GM12891 (cell line): Measurements from ENCODE around the gene PDE10A.

Experiments used
- DNase-seq: peaks from one replicate; pipeline ENCODE4 v3.0.0; 2011; ENCODE audit warnings: low spot score; ENCODE audit not compliant: insufficient read length
- FAIRE-seq: peaks from 2 replicates; lab custom pipeline; 2011; peaks lifted over from hg19 to GRCh38; lab: Jason Lieb, UNC
- PAX5 ChIP-seq: IDR thresholded peaks from 2 replicates; pipeline ENCODE4 v1.6.1; 2011; ENCODE audit warnings: low read length, moderate library complexity, mild to moderate bottlenecking; ENCODE audit not compliant: insufficient read depth, severe bottlenecking
- POLR2A ChIP-seq: IDR thresholded peaks from 2 replicates; pipeline ENCODE4 v1.6.1; 2011; ENCODE audit warnings: low read depth, low read length, control low read depth
- POLR2AphosphoS5 ChIP-seq: IDR thresholded peaks from 2 replicates; pipeline ENCODE4 v1.6.1; 2011; ENCODE audit warnings: low read depth, low read length, control low read depth
- POU2F2 ChIP-seq: IDR thresholded peaks from 2 replicates; pipeline ENCODE4 v1.6.1; 2011; ENCODE audit warnings: low read depth, mild to moderate bottlenecking, control low read depth, low read length, moderate library complexity
- SPI1 ChIP-seq: IDR thresholded peaks from 2 replicates; pipeline ENCODE4 v1.6.1; 2011; ENCODE audit warnings: low read depth, low read length, control low read depth
- TAF1 ChIP-seq: IDR thresholded peaks from 2 replicates; pipeline ENCODE4 v1.6.1; 2011; ENCODE audit warnings: low read depth, low read length, control low read depth

The PDE10A gene

DNA sequence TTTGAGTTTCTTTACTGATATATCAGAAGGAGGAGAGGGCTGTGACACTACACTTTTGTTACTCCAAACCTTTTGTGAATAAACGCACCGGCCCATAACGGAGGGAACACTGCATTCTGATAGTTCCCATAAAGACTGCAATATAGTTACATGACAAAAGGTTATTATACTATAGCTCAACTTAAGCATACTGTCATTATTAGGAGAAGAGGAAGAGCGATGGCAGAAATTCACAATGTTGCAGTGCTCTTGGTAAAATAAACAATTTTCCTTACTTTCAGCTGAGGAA lies 2.3 kb upstream of the PDE10A start:
- TF ChIP-seq POLR2AphosphoS5, result no peak
- TF ChIP-seq POU2F2, result no peak
- no peak for TF ChIP-seq PAX5
- no peak for TF ChIP-seq TAF1
- no peak for TF ChIP-seq SPI1
- no peak for TF ChIP-seq POLR2A
- FAIRE-seq, result no peak
- DNase-seq, result no peak

DNA sequence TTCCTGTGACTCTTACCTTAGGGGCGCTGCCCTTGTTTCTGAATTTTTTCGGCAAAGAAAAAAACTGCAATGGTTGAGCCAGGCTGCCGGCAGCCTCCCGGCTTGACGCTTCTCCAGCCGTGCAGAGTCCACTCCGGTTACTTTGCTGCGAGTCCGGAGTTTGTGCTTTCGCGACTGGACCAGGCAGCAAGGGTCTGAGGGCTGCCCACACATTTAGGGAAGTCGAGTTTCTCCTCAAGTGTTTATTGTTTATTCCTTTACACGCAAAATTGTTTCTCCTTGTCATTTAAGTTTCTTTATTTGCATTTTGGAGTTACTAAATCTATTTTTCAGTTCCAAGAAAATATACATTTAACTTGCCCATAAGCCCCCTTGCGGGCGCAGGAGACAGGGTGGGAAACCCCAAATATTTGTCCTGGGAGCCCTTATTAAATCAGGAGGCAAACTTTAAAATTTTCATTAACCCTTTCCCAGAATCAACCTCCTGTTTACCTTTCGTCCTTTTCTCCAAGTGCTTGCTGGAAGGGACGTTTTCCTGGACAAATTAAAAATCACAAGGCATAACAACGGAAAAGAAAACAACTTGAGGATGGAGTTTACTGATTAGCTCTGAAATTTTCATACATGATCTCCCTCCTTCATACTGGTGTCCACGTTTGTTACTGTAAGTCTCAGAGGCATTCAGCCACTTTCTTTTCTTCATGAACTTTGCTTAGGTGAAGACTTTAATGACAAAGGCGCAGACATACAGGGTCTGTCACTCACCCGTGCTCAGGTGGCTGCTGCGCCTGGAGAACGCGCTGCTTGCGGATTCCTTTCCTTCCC lies 1.7 kb upstream of the PDE10A start:
- no peak for TF ChIP-seq POLR2A
- TF ChIP-seq POLR2AphosphoS5, result no peak
- no peak for TF ChIP-seq TAF1
- no peak for TF ChIP-seq PAX5
- TF ChIP-seq POU2F2, result no peak
- TF ChIP-seq SPI1, result no peak
- DNase-seq (no peak), FAIRE-seq (no peak)

DNA sequence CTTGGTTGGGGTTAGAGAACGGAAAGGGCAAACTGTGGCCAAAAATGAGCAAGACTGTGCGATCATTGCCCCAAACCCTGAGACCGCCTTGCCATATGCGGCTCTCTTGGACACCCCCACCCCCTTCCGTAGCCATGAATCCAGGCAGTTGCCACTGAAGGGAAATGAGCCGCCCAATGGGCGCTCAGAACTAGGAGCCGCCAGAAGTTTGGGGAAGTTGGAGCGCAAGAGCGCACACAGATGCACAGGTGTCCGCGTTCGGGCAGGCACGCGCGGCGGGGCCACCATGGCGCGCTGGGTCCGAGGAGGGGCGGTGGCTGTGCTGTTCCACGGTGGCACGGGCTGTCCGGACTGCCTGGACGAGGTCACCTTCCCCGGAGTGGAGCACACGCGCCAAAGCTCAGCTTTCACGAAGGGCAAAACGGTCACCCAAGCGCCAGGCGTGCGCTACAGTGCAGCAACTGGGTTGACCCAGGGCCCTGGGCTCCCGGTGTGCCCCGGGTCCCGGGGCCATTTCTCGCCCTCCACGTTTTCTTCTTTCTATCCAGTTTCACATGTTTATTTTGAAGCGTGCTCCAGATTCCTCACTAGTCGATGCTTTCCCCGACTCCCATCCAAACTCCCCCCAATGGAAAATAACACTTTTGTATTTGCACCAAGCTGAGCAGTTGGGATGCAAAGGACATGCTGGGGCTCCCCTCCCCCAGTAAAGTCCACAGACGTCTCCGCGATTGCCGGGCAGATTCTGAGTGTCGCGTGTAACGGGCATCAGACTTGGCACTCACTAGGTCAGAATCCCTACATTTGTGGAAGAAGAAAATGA lies 906 bp upstream of the PDE10A start:
- no peak for FAIRE-seq
- DNase-seq, result no peak
- TF ChIP-seq TAF1 (no peak), POLR2A (no peak), PAX5 (no peak), POLR2AphosphoS5 (no peak), POU2F2 (no peak), SPI1 (no peak)

DNA sequence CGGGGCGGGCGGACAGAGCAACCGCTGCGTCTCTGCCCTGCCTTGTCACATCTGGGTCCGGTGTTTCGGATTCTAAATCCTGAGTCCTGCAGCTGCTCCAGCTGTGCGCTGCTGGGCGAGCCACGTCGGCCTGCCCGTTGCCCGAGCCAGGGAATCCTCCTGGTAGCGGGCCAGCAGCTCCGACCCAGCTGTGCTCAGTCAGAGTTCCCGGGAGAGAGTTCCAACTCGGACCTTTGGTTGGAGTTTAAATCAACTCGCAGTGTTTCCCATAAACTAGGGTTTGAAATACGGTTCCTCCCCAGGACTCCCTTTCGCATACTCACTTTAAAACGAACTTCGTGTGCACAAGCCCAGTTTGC lies 315 bp upstream of the PDE10A start:
- TF ChIP-seq POLR2AphosphoS5 (no peak), SPI1 (no peak), PAX5 (no peak)
- DNase-seq (peak; percentile 35), FAIRE-seq (no peak)

DNA sequence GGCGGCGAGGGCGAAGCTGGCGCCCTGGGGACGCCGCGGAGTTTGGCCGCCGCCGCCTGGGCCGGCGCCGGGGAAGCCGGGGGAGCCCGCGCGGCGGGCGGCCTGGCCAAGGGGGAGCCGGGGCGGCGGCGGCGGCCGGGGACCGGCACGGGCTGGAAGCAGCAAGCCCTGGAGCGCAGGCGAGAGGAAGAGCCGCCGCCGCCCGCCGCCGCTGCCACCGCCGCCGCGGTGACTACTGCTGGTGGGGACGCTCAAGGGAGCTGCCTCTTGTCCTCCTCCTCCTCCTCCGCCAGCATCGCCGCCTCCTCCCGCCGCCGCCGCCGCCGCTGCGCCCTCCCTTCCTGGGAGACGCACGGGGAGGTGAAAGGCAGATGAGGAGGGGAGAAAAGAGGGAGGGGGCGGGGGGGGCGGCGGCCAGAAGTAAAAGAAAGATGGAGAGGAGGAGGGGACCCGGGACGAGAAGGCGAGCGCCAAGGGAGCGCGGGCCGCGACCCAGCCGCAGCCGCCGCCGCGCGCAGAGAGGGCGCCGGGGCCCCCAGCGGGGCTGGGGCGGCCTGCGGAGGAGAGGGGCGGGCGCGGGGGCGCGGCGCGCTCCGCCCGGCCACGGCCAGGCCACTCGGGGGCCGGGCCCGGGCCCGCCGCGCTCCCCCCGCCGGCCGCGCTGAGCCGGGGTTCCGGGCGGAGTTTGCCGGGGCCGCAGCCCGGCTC lies 846 bp downstream of the PDE10A start:
- FAIRE-seq (no peak), DNase-seq (no peak)
- TF ChIP-seq POLR2A (no peak), PAX5 (no peak), POLR2AphosphoS5 (no peak), POU2F2 (no peak), SPI1 (no peak), TAF1 (no peak)

DNA sequence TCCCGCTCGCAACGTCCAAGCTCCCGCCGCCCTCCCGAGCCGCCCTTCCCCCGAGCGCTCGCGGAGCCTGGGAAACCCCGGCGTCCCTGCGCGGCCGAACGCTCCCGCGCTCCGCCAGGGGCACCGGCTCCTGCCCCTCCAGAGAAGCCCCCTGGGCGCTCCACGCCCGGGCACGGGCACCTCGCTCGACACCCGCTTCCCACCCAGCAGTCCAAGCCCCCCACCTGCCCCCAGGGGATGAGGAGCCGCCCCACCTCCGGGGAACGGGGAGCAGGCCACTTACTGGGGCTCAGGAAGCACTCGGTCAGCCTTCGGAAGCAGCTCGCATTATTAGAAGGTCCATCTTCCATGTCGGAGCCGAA lies 1.4 kb downstream of the PDE10A start:
- no peak for FAIRE-seq
- TF ChIP-seq POLR2AphosphoS5 (no peak), SPI1 (no peak), POU2F2 (no peak), PAX5 (no peak), POLR2A (no peak), TAF1 (no peak)
- DNase-seq, result no peak

DNA sequence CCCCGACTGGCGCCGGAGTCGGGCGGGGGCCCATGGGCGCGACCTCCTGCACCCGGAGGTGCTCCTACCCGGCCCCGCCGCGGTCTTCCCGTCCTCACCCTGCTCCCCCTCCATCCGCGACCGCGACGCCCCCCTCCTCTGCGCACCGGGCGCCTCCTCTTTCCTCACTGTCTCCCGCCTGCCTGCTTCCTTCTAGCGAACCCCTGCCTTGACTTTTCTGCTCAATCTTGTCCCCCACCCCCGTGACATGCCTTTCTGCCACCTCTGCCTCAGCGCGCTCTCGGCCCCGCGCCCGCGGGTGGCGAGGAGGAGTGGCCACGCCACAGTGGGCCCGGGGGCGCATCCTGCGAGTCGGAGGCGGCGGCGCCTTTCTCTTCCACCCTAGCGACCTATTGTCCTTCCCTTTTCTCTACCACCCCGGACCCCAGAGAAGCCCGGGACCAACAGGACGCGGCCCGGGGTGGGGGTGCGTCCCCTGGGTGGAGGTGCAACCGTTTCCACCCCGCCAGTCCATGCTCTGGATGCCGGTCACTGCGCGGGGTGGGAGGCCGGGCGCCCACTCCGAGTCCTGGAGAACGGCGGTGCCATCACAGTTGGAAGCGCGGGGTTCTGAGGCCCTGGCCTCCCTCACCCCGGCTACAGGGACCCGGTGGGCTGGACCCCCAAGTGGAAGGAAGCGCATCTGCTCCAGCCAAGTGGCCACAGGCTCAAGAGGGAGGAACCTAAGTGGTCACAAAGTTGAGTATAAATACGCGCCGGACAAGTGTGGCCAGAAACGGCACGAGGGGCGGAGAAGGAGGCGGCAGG lies 2.0 kb downstream of the PDE10A start:
- FAIRE-seq (no peak), DNase-seq (no peak)
- no peak for TF ChIP-seq TAF1
- no peak for TF ChIP-seq SPI1
- TF ChIP-seq POLR2AphosphoS5, result no peak
- TF ChIP-seq POU2F2, result no peak
- TF ChIP-seq PAX5, result no peak
- TF ChIP-seq POLR2A, result no peak

DNA sequence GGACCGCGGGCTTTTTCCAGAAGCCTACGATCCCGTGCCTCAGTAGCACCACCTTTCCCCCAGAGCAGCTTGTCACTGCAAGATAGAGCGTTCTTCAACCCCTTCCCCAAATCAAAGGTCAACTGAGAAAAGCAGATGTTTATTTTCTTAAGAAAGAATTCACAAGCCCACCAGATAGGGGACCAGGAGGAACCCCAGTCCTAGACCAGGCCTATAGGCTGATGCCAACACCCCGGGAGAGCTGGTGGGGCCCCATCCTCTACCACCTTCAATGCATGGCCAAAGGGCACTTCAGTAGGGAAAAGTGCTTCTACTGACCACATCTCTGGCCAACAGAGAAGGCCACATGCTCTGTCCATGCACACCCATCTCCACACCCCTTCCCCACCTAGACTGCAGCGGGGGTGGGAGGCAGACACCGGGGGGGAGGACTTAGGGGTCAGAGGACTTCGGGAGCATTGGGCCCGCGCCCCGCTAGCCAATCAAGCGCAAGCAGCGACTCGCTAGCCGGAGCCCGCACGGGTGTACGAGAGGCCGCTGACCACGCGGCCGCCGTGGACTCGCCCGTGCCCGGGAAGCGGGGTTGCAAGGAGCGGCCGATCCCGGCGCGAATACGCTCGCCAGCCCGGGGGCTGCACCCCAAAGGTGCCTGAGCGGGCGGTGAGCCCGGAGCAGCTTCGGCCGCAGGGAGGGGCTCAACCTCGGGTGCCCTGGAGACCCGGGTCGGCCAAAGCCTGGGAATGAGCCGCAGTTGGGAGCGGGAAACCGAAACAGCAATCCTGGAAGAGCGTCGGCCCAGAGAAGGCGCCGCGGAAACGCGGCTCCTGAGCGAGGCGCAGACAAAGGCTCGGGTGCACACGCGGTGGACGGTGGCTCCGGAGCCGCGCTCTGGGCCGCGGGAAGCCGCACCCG lies 2.8 kb downstream of the PDE10A start:
- DNase-seq (no peak), FAIRE-seq (no peak)
- TF ChIP-seq SPI1, result no peak
- TF ChIP-seq TAF1, result no peak
- TF ChIP-seq POU2F2, result no peak
- no peak for TF ChIP-seq POLR2AphosphoS5
- no peak for TF ChIP-seq POLR2A
- TF ChIP-seq PAX5, result no peak
